ENCODE measurements around the gene DBN1.

DNA sequence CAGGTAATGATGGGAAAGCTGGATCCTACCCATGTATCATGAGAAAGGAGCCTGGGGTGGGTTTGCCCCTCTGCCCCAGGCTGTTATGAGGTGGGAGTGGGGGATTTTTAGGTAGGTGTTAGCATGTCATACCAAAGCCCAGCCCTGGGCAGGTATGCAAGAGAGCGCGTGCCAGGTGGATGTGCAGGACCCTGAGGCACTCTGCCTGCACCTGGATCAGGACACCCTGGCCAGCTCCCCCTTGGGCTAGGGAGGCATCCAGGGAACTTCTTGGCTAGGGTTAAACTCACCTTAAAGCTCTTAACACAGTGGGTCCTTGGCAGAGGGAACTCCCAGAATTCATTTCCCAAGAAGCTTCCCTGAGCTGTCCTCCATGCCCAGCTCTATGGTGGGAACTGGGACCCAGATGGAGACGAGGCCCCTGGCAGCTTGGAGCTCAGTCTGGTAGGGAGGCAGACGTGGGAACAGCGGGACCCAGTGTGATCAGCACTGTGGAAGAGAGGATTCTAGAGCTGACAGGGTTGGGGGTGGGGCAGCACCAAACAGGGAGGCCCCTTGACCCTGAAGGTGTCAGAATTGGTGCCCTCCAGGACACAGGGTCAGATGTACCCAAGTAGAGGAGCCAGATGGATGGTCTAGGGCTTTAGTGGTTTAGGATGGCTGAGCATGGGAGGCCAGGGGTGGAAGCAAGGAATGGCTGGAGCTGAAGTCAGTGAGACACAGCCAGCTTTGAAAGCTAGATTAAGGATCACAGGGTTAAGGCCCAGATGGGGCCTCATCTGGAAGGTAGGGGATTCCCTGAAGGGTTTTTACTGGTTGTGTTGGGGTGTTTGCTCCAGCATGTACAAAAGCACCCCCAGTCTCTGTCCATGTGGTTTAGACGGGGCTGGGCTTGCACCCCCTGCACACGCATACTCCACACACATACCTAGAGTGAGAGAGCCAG lies 29.1 kb downstream of the DBN1 start:
- TF ChIP-seq, protein P1, sequence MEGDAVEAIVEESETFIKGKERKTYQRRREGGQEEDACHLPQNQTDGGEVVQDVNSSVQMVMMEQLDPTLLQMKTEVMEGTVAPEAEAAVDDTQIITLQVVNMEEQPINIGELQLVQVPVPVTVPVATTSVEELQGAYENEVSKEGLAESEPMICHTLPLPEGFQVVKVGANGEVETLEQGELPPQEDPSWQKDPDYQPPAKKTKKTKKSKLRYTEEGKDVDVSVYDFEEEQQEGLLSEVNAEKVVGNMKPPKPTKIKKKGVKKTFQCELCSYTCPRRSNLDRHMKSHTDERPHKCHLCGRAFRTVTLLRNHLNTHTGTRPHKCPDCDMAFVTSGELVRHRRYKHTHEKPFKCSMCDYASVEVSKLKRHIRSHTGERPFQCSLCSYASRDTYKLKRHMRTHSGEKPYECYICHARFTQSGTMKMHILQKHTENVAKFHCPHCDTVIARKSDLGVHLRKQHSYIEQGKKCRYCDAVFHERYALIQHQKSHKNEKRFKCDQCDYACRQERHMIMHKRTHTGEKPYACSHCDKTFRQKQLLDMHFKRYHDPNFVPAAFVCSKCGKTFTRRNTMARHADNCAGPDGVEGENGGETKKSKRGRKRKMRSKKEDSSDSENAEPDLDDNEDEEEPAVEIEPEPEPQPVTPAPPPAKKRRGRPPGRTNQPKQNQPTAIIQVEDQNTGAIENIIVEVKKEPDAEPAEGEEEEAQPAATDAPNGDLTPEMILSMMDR (IDR thresholded peaks at IDR 0.05) = no peak
- no peak for TF ChIP-seq POLR2AphosphoS5 (IDR thresholded peaks at IDR 0.05)
- TF ChIP-seq POLR2A (IDR thresholded peaks at IDR 0.05) = no peak
